Measurements from ENCODE around the gene SERPINA1. TPM values are rescaled to one million over a fixed set of nuclear protein-coding genes. Genes with fewer than 3 reads are reported as not detected.
A peak's percentile ranks its signal among the peaks of the same experiment; 100 is the strongest.
"Not testable (repeated sequence)": the region's sequence is repeated elsewhere in the genome, so short reads cannot be mapped to it uniquely, and the experiment has no call there.

The SERPINA1 gene
- total RNA-seq, 3 donors from 2014 or later (not counting 1 experiment from before 2014, with no cell fraction given): 12.7 to 65.3 (median 48.3) TPM

- H3K36me3 ChIP-seq (ENCODE audit: control insufficient read depth, insufficient read depth, low read length): no peaks in the 10 kb centered on the region
- H3K9me3 ChIP-seq (ENCODE audit: control insufficient read depth, insufficient read depth, low read length): no peaks in the 10 kb centered on the region
- no peak for TF ChIP-seq CTCF (IDR thresholded peaks at IDR 0.05)
- no peak for ATAC-seq
- H3K4me3 Mint-ChIP-seq: no peak overlapping the region
- no peaks in the 10 kb centered on the region for H3K9me3 Mint-ChIP-seq
- no peak for DNase-seq
- WGBS (ENCODE audit: insufficient coverage): 82% methylated on average over 4 of the region's 4 CpGs
- H3K4me1 Mint-ChIP-seq: peaks cover 0 to 5% of the 10 kb centered on the region in 2 donors
- H3K36me3 Mint-ChIP-seq: no peaks in the 10 kb centered on the region
- intact Hi-C loops (cut with micrococcal nuclease): no loop called here
- H3K27me3 ChIP-seq (ENCODE audit: control insufficient read depth, insufficient read depth, low read length): no peaks in the 10 kb centered on the region
- no peak overlapping the region for H3K27ac ChIP-seq (ENCODE audit: low read length)
- H3K4me3 ChIP-seq (ENCODE audit: low read length): no peak overlapping the region
- peaks cover 18 to 57% of the 10 kb centered on the region in 2 donors for H3K27me3 Mint-ChIP-seq (ENCODE audit: low read depth in 2 of 2)
- H3K27ac Mint-ChIP-seq: no peak overlapping the region
- no peaks in the 10 kb centered on the region for H3K4me1 ChIP-seq (ENCODE audit: control insufficient read depth, insufficient read depth, low read length)
These were observed 38.1 kb upstream of the SERPINA1 start for GRCh38 chr14:94426526-94426925.

GRCh38 chr14:94424371-94424770 lies 36.0 kb upstream of the SERPINA1 start:
- DNase-seq (no peak), ATAC-seq (no peak)
- intact Hi-C loops (cut with micrococcal nuclease): no loop called here
- Histone ChIP-seq H3K4me1 (ENCODE audit: control insufficient read depth, insufficient read depth, low read length) (no peaks in the 10 kb centered on the region), H3K27me3 (ENCODE audit: control insufficient read depth, insufficient read depth, low read length) (no peaks in the 10 kb centered on the region), H3K36me3 (ENCODE audit: control insufficient read depth, insufficient read depth, low read length) (no peaks in the 10 kb centered on the region), H3K27ac (ENCODE audit: low read length) (no peak overlapping the region), H3K4me3 (ENCODE audit: low read length) (no peak overlapping the region), H3K9me3 (ENCODE audit: control insufficient read depth, insufficient read depth, low read length) (no peaks in the 10 kb centered on the region)
- no peak for TF ChIP-seq CTCF (IDR thresholded peaks at IDR 0.05)
- Mint-ChIP-seq H3K4me1 (peaks cover 0 to 5% of the 10 kb centered on the region in 2 donors), H3K36me3 (no peaks in the 10 kb centered on the region), H3K27ac (no peak overlapping the region), H3K4me3 (no peak overlapping the region), H3K27me3 (ENCODE audit: low read depth in 2 of 2) (peaks cover 21 to 69% of the 10 kb centered on the region in 2 donors), H3K9me3 (no peaks in the 10 kb centered on the region)
- 75% methylated on average over 3 of the region's 3 CpGs for WGBS (ENCODE audit: insufficient coverage)

GRCh38 chr14:94423453-94424056 lies 35.2 kb upstream of the SERPINA1 start:
- H3K27me3 Mint-ChIP-seq (ENCODE audit: low read depth in 2 of 2): peaks cover 19 to 61% of the 10 kb centered on the region in 2 donors
- H3K4me3 Mint-ChIP-seq: no peak overlapping the region
- H3K9me3 ChIP-seq (ENCODE audit: control insufficient read depth, insufficient read depth, low read length): no peaks in the 10 kb centered on the region
- H3K36me3 ChIP-seq (ENCODE audit: control insufficient read depth, insufficient read depth, low read length): no peaks in the 10 kb centered on the region
- no peak overlapping the region for H3K27ac ChIP-seq (ENCODE audit: low read length)
- H3K4me1 Mint-ChIP-seq: peaks cover 0 to 5% of the 10 kb centered on the region in 2 donors
- WGBS (ENCODE audit: insufficient coverage): 16% methylated on average over 13 of the region's 13 CpGs
- no peaks in the 10 kb centered on the region for H3K4me1 ChIP-seq (ENCODE audit: control insufficient read depth, insufficient read depth, low read length)
- ATAC-seq: no peak
- H3K36me3 Mint-ChIP-seq: no peaks in the 10 kb centered on the region
- no peaks in the 10 kb centered on the region for H3K27me3 ChIP-seq (ENCODE audit: control insufficient read depth, insufficient read depth, low read length)
- intact Hi-C loops (cut with micrococcal nuclease): no loop called here
- peak in 1 of 2 donors; percentile 21 for DNase-seq
- no peaks in the 10 kb centered on the region for H3K9me3 Mint-ChIP-seq
- no peak overlapping the region for H3K27ac Mint-ChIP-seq
- H3K4me3 ChIP-seq (ENCODE audit: low read length): no peak overlapping the region
- peak; percentile 16 for TF ChIP-seq CTCF (IDR thresholded peaks at IDR 0.05)

- Mint-ChIP-seq H3K4me3 (no peak overlapping the region), H3K36me3 (no peaks in the 10 kb centered on the region), H3K9me3 (no peaks in the 10 kb centered on the region), H3K27me3 (ENCODE audit: low read depth in 2 of 2) (peaks cover 18 to 52% of the 10 kb centered on the region in 2 donors), H3K4me1 (peaks cover 0 to 5% of the 10 kb centered on the region in 2 donors), H3K27ac (no peak overlapping the region)
- WGBS (ENCODE audit: insufficient coverage): 74% methylated on average over 2 of the region's 2 CpGs
- no peak for DNase-seq
- Histone ChIP-seq H3K27me3 (ENCODE audit: control insufficient read depth, insufficient read depth, low read length) (no peaks in the 10 kb centered on the region), H3K27ac (ENCODE audit: low read length) (no peak overlapping the region), H3K9me3 (ENCODE audit: control insufficient read depth, insufficient read depth, low read length) (no peaks in the 10 kb centered on the region), H3K4me1 (ENCODE audit: control insufficient read depth, insufficient read depth, low read length) (no peaks in the 10 kb centered on the region), H3K4me3 (ENCODE audit: low read length) (no peak overlapping the region), H3K36me3 (ENCODE audit: control insufficient read depth, insufficient read depth, low read length) (no peaks in the 10 kb centered on the region)
- no peak for ATAC-seq
- intact Hi-C loops (cut with micrococcal nuclease): no loop called here
- TF ChIP-seq CTCF (IDR thresholded peaks at IDR 0.05): no peak
These were observed 32.9 kb upstream of the SERPINA1 start for GRCh38 chr14:94421316-94421715.

GRCh38 chr14:94417497-94418205 lies 29.2 kb upstream of the SERPINA1 start:
- 74% methylated on average over 3 of the region's 3 CpGs for WGBS (ENCODE audit: insufficient coverage)
- H3K36me3 Mint-ChIP-seq; H3K9me3 Mint-ChIP-seq; ATAC-seq; H3K27ac ChIP-seq (ENCODE audit: low read length); intact Hi-C loops (cut with micrococcal nuclease); H3K4me3 Mint-ChIP-seq; H3K4me3 ChIP-seq (ENCODE audit: low read length); H3K27ac Mint-ChIP-seq; H3K4me1 ChIP-seq (ENCODE audit: control insufficient read depth, insufficient read depth, low read length); H3K27me3 ChIP-seq (ENCODE audit: control insufficient read depth, insufficient read depth, low read length); H3K4me1 Mint-ChIP-seq; H3K36me3 ChIP-seq (ENCODE audit: control insufficient read depth, insufficient read depth, low read length); DNase-seq; H3K9me3 ChIP-seq (ENCODE audit: control insufficient read depth, insufficient read depth, low read length): not testable (repeated sequence)
- H3K27me3 Mint-ChIP-seq (ENCODE audit: low read depth in 2 of 2): peaks cover 21 to 31% of the 10 kb centered on the region in 2 donors

All from natural killer cell (primary cell).